DMS 273 (cell line): ENCODE results near the gene USP17L5.
"Not testable (repeated sequence)": the region's sequence is repeated elsewhere in the genome, so short reads cannot be mapped to it uniquely, and the experiment has no call there.

Source experiments
- DNase-seq: peaks from one replicate; lab custom pipeline; 2025; ENCODE audit not compliant: unreplicated experiment; lab: John Stamatoyannopoulos, UW

Gene USP17L5, protein sequence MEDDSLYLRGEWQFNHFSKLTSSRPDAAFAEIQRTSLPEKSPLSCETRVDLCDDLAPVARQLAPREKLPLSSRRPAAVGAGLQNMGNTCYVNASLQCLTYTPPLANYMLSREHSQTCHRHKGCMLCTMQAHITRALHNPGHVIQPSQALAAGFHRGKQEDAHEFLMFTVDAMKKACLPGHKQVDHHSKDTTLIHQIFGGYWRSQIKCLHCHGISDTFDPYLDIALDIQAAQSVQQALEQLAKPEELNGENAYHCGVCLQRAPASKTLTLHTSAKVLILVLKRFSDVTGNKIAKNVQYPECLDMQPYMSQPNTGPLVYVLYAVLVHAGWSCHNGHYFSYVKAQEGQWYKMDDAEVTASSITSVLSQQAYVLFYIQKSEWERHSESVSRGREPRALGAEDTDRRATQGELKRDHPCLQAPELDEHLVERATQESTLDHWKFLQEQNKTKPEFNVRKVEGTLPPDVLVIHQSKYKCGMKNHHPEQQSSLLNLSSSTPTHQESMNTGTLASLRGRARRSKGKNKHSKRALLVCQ

DNA sequence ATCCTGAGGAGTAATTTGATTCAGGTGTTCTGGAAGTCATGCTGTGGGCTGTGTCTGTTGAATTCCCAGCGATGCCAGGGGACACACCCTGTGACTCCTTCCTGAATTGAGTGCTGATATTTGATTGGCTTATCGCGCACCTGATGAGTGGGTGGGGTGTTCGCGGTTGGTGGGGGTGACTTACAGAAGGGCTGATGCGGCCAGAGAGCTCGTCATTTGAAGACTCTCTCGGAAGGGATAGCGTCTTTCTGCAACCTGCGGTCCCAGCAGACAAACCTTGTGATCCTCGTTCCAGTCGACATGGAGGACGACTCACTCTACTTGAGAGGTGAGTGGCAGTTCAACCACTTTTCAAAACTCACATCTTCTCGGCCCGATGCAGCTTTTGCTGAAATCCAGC lies at the start of gene USP17L5:
Gene USP17L5 (plus strand): TSS at position 301 of the 400 bp plus-strand sequence. CDS start 0 bp downstream, at position 301.
- not testable (repeated sequence) for DNase-seq

GRCh38 chr4:9324191-9324590 lies 15.0 kb upstream of the USP17L5 start:
- DNase-seq = not testable (repeated sequence)

- DNase-seq = not testable (repeated sequence)
Observed at GRCh38 chr4:9324865-9325264, 14.3 kb upstream of the USP17L5 start, which contains the start of gene USP17L24. USP17L24 (plus strand) TSS chr4:9325165; CDS start chr4:9325165, 0 bp downstream.

GRCh38 chr4:9329611-9330010 lies 9.6 kb upstream of the USP17L5 start, which contains the start of gene USP17L25:
USP17L25 (plus strand) TSS chr4:9329911; CDS start chr4:9329911, 0 bp downstream.
- not testable (repeated sequence) for DNase-seq

GRCh38 chr4:9334358-9334757 lies 4.8 kb upstream of the USP17L5 start, which contains the start of gene USP17L26:
USP17L26 (plus strand) TSS chr4:9334658; CDS start chr4:9334658, 0 bp downstream.
- DNase-seq = not testable (repeated sequence)

GRCh38 chr4:9343848-9344247 lies 4.6 kb downstream of the USP17L5 start, which contains the start of gene USP17L27:
USP17L27 (plus strand) TSS chr4:9344148; CDS start chr4:9344148, 0 bp downstream.
- not testable (repeated sequence) for DNase-seq

DNA sequence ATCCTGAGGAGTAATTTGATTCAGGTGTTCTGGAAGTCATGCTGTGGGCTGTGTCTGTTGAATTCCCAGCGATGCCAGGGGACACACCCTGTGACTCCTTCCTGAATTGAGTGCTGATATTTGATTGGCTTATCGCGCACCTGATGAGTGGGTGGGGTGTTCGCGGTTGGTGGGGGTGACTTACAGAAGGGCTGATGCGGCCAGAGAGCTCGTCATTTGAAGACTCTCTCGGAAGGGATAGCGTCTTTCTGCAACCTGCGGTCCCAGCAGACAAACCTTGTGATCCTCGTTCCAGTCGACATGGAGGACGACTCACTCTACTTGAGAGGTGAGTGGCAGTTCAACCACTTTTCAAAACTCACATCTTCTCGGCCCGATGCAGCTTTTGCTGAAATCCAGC lies 9.4 kb downstream of the USP17L5 start, which contains the start of gene USP17L28:
Gene USP17L28 (plus strand): TSS at position 301 of the 400 bp plus-strand sequence. CDS start 0 bp downstream, at position 301.
- not testable (repeated sequence) for DNase-seq

- not testable (repeated sequence) for DNase-seq
Observed at GRCh38 chr4:9350866-9351265, 11.7 kb downstream of the USP17L5 start.

DNA sequence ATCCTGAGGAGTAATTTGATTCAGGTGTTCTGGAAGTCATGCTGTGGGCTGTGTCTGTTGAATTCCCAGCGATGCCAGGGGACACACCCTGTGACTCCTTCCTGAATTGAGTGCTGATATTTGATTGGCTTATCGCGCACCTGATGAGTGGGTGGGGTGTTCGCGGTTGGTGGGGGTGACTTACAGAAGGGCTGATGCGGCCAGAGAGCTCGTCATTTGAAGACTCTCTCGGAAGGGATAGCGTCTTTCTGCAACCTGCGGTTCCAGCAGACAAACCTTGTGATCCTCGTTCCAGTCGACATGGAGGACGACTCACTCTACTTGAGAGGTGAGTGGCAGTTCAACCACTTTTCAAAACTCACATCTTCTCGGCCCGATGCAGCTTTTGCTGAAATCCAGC lies 14.1 kb downstream of the USP17L5 start, which contains the start of gene USP17L29:
Gene USP17L29 (plus strand): TSS at position 301 of the 400 bp plus-strand sequence. CDS start 0 bp downstream, at position 301.
- DNase-seq = not testable (repeated sequence)

DNA sequence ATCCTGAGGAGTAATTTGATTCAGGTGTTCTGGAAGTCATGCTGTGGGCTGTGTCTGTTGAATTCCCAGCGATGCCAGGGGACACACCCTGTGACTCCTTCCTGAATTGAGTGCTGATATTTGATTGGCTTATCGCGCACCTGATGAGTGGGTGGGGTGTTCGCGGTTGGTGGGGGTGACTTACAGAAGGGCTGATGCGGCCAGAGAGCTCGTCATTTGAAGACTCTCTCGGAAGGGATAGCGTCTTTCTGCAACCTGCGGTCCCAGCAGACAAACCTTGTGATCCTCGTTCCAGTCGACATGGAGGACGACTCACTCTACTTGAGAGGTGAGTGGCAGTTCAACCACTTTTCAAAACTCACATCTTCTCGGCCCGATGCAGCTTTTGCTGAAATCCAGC lies 23.6 kb downstream of the USP17L5 start, which contains the start of gene USP17L30:
Gene USP17L30 (plus strand): TSS at position 301 of the 400 bp plus-strand sequence. CDS start 0 bp downstream, at position 301.
- DNase-seq = not testable (repeated sequence)

DNA sequence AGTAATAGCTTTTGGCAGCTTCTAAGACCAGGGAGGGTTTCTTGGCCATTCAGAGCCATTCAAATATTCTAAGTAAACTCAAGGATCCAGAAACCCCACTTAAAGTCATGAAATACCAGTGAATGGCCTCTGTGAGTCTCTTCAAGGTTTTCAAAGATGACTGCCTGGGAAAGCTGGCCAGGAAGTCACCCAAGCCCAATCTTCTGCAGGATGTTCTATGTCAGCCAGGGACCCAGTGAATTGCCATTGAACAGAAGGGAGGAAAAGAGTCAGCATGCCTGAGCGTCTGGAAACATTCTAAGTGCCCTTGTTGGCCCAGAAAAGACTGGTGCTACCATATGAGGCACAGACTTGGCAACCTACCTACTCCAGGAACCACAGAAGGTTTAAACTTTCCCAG lies 40.7 kb downstream of the USP17L5 start:
- not testable (repeated sequence) for DNase-seq

DNA sequence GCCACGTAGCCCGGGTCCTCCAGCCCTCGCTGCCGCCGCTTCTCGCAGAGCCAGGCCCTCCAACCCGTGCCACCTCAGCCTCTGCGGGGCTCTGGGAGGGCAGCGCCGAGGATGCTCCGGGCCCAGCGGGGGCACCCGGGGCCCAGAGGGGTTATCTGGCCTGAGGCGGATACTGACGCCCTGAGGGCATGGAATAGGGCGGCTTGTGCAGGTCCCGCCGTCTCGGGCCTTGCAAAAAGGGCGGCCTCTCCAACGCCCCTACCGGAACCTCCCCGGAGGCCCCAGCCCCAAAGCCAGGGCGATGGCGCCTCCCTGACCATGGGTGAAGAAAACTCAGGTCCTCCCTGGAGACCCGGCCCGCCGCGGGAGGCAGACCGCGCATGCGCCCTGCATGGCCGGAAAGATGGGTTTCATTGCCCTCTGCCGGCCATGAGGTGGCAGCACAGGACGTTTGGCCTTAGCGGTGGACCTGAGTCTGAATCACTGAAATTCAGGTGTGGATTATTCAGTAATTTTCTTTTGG lies 41.9 kb downstream of the USP17L5 start:
- DNase-seq = not testable (repeated sequence)

DNA sequence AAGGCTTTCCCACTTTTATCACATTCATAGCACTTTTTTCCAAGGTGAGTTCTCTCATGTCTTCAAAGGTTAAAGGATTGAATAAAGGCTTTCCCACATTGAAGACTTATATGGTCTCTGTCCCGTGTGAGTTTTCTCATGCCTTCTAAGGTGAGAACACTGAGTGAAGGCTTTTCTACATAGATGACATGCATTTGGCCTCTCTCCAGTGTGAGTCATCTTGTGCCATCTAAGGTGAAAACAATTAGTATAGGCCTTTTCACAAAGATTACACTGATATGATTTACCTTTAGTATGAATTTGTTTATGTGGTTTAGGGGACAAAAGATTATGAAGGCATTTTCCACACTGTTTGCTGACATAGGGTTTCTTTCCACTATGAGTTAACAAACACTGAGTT lies 44.9 kb downstream of the USP17L5 start:
- no peak for DNase-seq

DNA sequence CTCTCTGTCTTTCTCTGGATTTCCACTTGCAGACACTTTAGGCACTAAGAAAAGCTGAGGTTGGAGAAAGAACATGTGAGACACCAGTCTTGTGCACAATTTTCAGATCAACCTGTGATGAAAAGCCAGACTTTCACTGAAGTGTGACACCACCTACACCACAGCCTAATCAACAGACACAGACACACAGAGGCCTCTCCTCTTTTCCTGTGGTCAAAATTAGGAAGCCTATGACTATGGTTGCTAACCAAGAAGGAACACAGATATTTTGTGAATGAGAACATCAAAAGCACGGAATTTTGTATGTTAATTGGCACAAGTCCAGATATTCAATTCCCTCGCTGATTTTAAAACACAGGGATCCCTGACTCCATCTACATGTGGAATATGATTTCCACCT lies 49.8 kb downstream of the USP17L5 start:
- DNase-seq = not testable (repeated sequence)
